CD8-positive, alpha-beta memory T cell (primary cell): ENCODE results near the gene ABI3BP. TPM values are rescaled to one million over a fixed set of nuclear protein-coding genes. Genes with fewer than 3 reads are reported as not detected.

ENCODE experiments used
- CTCF ChIA-PET: fragments of 350-600 bp; sonication (Branson Sonifier 250); formaldehyde crosslinking; loops from one replicate; lab custom pipeline; 2021; ENCODE audit warnings: antibody characterized with exemption; lab: Charles Lee
- POLR2A ChIA-PET: fragments of 350-600 bp; sonication (Branson Sonifier 250); formaldehyde crosslinking; loops from one replicate; lab custom pipeline; 2021; ENCODE audit warnings: antibody characterized with exemption; lab: Charles Lee
- DNase-seq, 5 donors: peaks; one replicate each; pipeline versions ENCODE4 v3.0.0 to v3.0.0-alpha.2; 2020 to 2022; ENCODE audit warnings: mixed read lengths in 1 of 5
- H3K27ac ChIP-seq: one replicate; pipeline ENCODE4 v1.7.0; 2013; ENCODE audit warnings: low read depth, mild to moderate bottlenecking, low read length, moderate library complexity
- H3K27me3 ChIP-seq: 2 replicates; pipeline ENCODE4 v1.7.0; 2013; ENCODE audit warnings: low read length, mild to moderate bottlenecking; ENCODE audit not compliant: insufficient read depth, poor library complexity, severe bottlenecking
- H3K36me3 ChIP-seq: 2 replicates; pipeline ENCODE4 v1.7.0; 2013; ENCODE audit warnings: mild to moderate bottlenecking, low read length, moderate library complexity; ENCODE audit not compliant: insufficient read depth
- H3K4me1 ChIP-seq: 2 replicates; pipeline ENCODE4 v1.7.0; 2013; ENCODE audit warnings: mild to moderate bottlenecking, low read length, moderate library complexity; ENCODE audit not compliant: insufficient read depth
- H3K4me3 ChIP-seq: 2 replicates; pipeline ENCODE4 v1.7.0; 2013; ENCODE audit warnings: mild to moderate bottlenecking, low read length
- H3K9me3 ChIP-seq: 2 replicates; pipeline ENCODE4 v1.7.0; 2013; ENCODE audit warnings: mild to moderate bottlenecking, low read length
- H3K27ac Mint-ChIP-seq, 8 donors: one replicate each; pipeline ENCODE4 v1.8.0; 2020 to 2021; ENCODE audit warnings: mixed read lengths in 8 of 8, mild to moderate bottlenecking in 6 of 8, inconsistent platforms in 3 of 8, moderate library complexity in 3 of 8
- H3K27me3 Mint-ChIP-seq, 2 donors: one replicate each; pipeline ENCODE4 v1.8.0; 2020 to 2021; ENCODE audit warnings: mixed read lengths in 2 of 2, mild to moderate bottlenecking in 1 of 2, moderate library complexity in 1 of 2
- H3K36me3 Mint-ChIP-seq, 3 donors: one replicate each; pipeline ENCODE4 v1.8.0; 2020 to 2021; ENCODE audit warnings: mixed read lengths in 3 of 3, inconsistent platforms in 1 of 3, mild to moderate bottlenecking in 1 of 3
- H3K4me1 Mint-ChIP-seq, 3 donors: one replicate each; pipeline ENCODE4 v1.8.0; 2020 to 2021; ENCODE audit warnings: mixed read lengths in 3 of 3, inconsistent platforms in 1 of 3, mild to moderate bottlenecking in 1 of 3
- H3K4me3 Mint-ChIP-seq, 7 donors: one replicate each; pipeline ENCODE4 v1.8.0; 2020 to 2021; ENCODE audit warnings: mixed read lengths in 7 of 7, mild to moderate bottlenecking in 6 of 7, moderate library complexity in 4 of 7, inconsistent platforms in 2 of 7
- H3K9me3 Mint-ChIP-seq, 5 donors: one replicate each; pipeline ENCODE4 v1.8.0; 2020 to 2022; ENCODE audit warnings: mixed read lengths in 5 of 5, mild to moderate bottlenecking in 3 of 5, moderate library complexity in 2 of 5, inconsistent platforms in 1 of 5
- polyA plus RNA-seq: library from polyadenylated mRNA; unstranded; fragments of 300-500 nt; fragmentation: Illumina TruSeq; gene quantifications from one replicate; pipeline ENCODE4 v1.2.3, GENCODE V29; 2021
- total RNA-seq, 2 experiments: library from RNA; stranded (reverse); gene quantifications; one replicate each; pipeline ENCODE4 v1.2.3, GENCODE V29; 2021

ABI3BP gene
- total and polyA plus RNA-seq, 3 experiments from 2014 or later = not detected

- Mint-ChIP-seq H3K36me3 (peaks cover 3 to 27% (median 4%) of the 10 kb centered on the region in 3 donors), H3K27ac (peak overlapping the region; percentile 47 to 97 (median 84)), H3K27me3 (peaks cover 1 to 17% of the 10 kb centered on the region in 2 donors), H3K4me1 (peaks cover 39 to 50% (median 49%) of the 10 kb centered on the region in 3 donors), H3K4me3 (peak overlapping the region; percentile 68 to 93 (median 89)), H3K9me3 (no peaks in the 10 kb centered on the region)
- Histone ChIP-seq H3K4me3 (peak overlapping the region; percentile 60), H3K4me1 (peaks cover 41% of the 10 kb centered on the region), H3K9me3 (no peaks in the 10 kb centered on the region), H3K36me3 (peaks cover 4% of the 10 kb centered on the region), H3K27me3 (no peaks in the 10 kb centered on the region), H3K27ac (peak overlapping the region; percentile 80)
- CTCF ChIA-PET = interaction anchor here (1.0 to 1.3 kb wide), 2 partner anchors 12 to 392 kb away, joined by 3 read pairs; no protein-coding TSS in a partner anchor
- peak; percentile 20 to 61 (median 33) for DNase-seq
- POLR2A ChIA-PET = interaction anchor here (0.7 to 2.0 kb wide), 3 partner anchors 16 to 449 kb away, joined by 5 to 7 read pairs (median 6); partner anchors contain the start of genes LNP1, TBC1D23 and TOMM70
These were observed 283.4 kb downstream of the ABI3BP start for GRCh38 chr3:100709842-100710260.

- H3K27me3 ChIP-seq = no peaks in the 10 kb centered on the region
- H3K9me3 ChIP-seq = no peaks in the 10 kb centered on the region
- ChIA-PET POLR2A (interaction anchor here (0.7 to 1.4 kb wide), 2 partner anchors 17 to 449 kb away, joined by 5 to 7 read pairs; partner anchors contain the start of gene TBC1D23), CTCF (interaction anchor here (1.0 kb wide), 1 partner anchor 13 kb away, joined by 3 read pairs; no protein-coding TSS in a partner anchor)
- peaks cover 40% of the 10 kb centered on the region for H3K4me1 ChIP-seq
- peak within 1 kb of the TSS; percentile 80 for H3K27ac ChIP-seq
- DNase-seq = peak; percentile 95 to 99 (median 98)
- Mint-ChIP-seq H3K27ac (peak within 1 kb of the TSS; percentile 95 to 98 (median 96)), H3K27me3 (peaks cover 2 to 17% of the 10 kb centered on the region in 2 donors), H3K36me3 (peaks cover 3 to 22% (median 4%) of the 10 kb centered on the region in 3 donors), H3K9me3 (no peaks in the 10 kb centered on the region), H3K4me1 (peaks cover 38 to 48% (median 46%) of the 10 kb centered on the region in 3 donors), H3K4me3 (peak within 1 kb of the TSS; percentile 89 to 97 (median 91))
- peak within 1 kb of the TSS; percentile 68 for H3K4me3 ChIP-seq
- no peaks in the 10 kb centered on the region for H3K36me3 ChIP-seq
These were observed 284.0 kb downstream of the ABI3BP start, which contains the start of gene TFG for GRCh38 chr3:100708989-100709841. TFG (plus strand) TSS chr3:100709494; CDS start chr3:100713686, 4,192 bp downstream.

- no peaks in the 10 kb centered on the region for H3K36me3 ChIP-seq
- Mint-ChIP-seq H3K36me3 (peaks cover 2 to 19% (median 3%) of the 10 kb centered on the region in 3 donors), H3K4me3 (peak overlapping the region; percentile 89 to 97 (median 91)), H3K4me1 (peaks cover 35 to 43% (median 42%) of the 10 kb centered on the region in 3 donors), H3K9me3 (no peaks in the 10 kb centered on the region), H3K27ac (peak overlapping the region; percentile 93 to 98 (median 96)), H3K27me3 (peaks cover 2 to 18% of the 10 kb centered on the region in 2 donors)
- no peak for DNase-seq
- H3K27me3 ChIP-seq = no peaks in the 10 kb centered on the region
- peak overlapping the region; percentile 80 for H3K27ac ChIP-seq
- H3K9me3 ChIP-seq = no peaks in the 10 kb centered on the region
- POLR2A ChIA-PET = no interaction called here
- CTCF ChIA-PET = interaction anchor here (0.8 kb wide), 1 partner anchor 11 kb away, joined by 3 read pairs; no protein-coding TSS in a partner anchor
- H3K4me1 ChIP-seq = peaks cover 40% of the 10 kb centered on the region
- peak overlapping the region; percentile 68 for H3K4me3 ChIP-seq
These were observed 284.6 kb downstream of the ABI3BP start for GRCh38 chr3:100708644-100708988.

- ChIA-PET CTCF (no interaction called here), POLR2A (no interaction called here)
- Histone ChIP-seq H3K9me3 (no peaks in the 10 kb centered on the region), H3K4me3 (no peak overlapping the region), H3K27ac (no peak overlapping the region), H3K36me3 (no peaks in the 10 kb centered on the region), H3K27me3 (no peaks in the 10 kb centered on the region), H3K4me1 (peaks cover 23% of the 10 kb centered on the region)
- peak overlapping the region in 1 of 8 donors; percentile 97 for H3K27ac Mint-ChIP-seq
- peaks cover 2 to 32% of the 10 kb centered on the region in 2 donors for H3K27me3 Mint-ChIP-seq
- H3K4me3 Mint-ChIP-seq = no peak overlapping the region
- peaks cover 16 to 21% (median 21%) of the 10 kb centered on the region in 3 donors for H3K4me1 Mint-ChIP-seq
- no peak for DNase-seq
- no peaks in the 10 kb centered on the region for H3K9me3 Mint-ChIP-seq
- peaks cover 0 to 10% (median 2%) of the 10 kb centered on the region in 3 donors for H3K36me3 Mint-ChIP-seq
These were observed 286.9 kb downstream of the ABI3BP start for GRCh38 chr3:100706365-100706764.

- Histone ChIP-seq H3K27me3 (no peaks in the 10 kb centered on the region), H3K27ac (no peak overlapping the region), H3K4me1 (peaks cover 9% of the 10 kb centered on the region), H3K4me3 (no peak overlapping the region), H3K9me3 (no peaks in the 10 kb centered on the region), H3K36me3 (no peaks in the 10 kb centered on the region)
- no peak overlapping the region for H3K4me3 Mint-ChIP-seq
- peaks cover 0 to 2% (median 0%) of the 10 kb centered on the region in 3 donors for H3K36me3 Mint-ChIP-seq
- H3K4me1 Mint-ChIP-seq = peaks cover 4 to 6% (median 5%) of the 10 kb centered on the region in 3 donors
- no peaks in the 10 kb centered on the region for H3K9me3 Mint-ChIP-seq
- CTCF ChIA-PET = no interaction called here
- DNase-seq = no peak
- POLR2A ChIA-PET = no interaction called here
- H3K27ac Mint-ChIP-seq = no peak overlapping the region
- peaks cover 5 to 52% of the 10 kb centered on the region in 2 donors for H3K27me3 Mint-ChIP-seq
These were observed 289.4 kb downstream of the ABI3BP start for GRCh38 chr3:100703865-100704264.

GRCh38 chr3:100702980-100703345 is 290.3 kb downstream of the ABI3BP start:
- no peak overlapping the region for H3K4me3 Mint-ChIP-seq
- no peaks in the 10 kb centered on the region for H3K27me3 ChIP-seq
- peaks cover 11 to 61% of the 10 kb centered on the region in 2 donors for H3K27me3 Mint-ChIP-seq
- H3K36me3 Mint-ChIP-seq = no peaks in the 10 kb centered on the region
- H3K9me3 Mint-ChIP-seq = no peaks in the 10 kb centered on the region
- no peak for DNase-seq
- H3K36me3 ChIP-seq = no peaks in the 10 kb centered on the region
- no peaks in the 10 kb centered on the region for H3K4me1 Mint-ChIP-seq
- H3K27ac ChIP-seq = no peak overlapping the region
- H3K4me3 ChIP-seq = no peak overlapping the region
- H3K9me3 ChIP-seq = no peaks in the 10 kb centered on the region
- ChIA-PET CTCF (no interaction called here), POLR2A (no interaction called here)
- no peak overlapping the region for H3K27ac Mint-ChIP-seq
- H3K4me1 ChIP-seq = peaks cover under 1% of the 10 kb centered on the region

GRCh38 chr3:100702082-100702979 is 290.9 kb downstream of the ABI3BP start:
- Mint-ChIP-seq H3K4me3 (no peak overlapping the region), H3K27ac (no peak overlapping the region), H3K4me1 (no peaks in the 10 kb centered on the region), H3K27me3 (peaks cover 11 to 64% of the 10 kb centered on the region in 2 donors), H3K36me3 (no peaks in the 10 kb centered on the region), H3K9me3 (no peaks in the 10 kb centered on the region)
- no peak for DNase-seq
- Histone ChIP-seq H3K9me3 (no peaks in the 10 kb centered on the region), H3K27ac (no peak overlapping the region), H3K27me3 (no peaks in the 10 kb centered on the region), H3K4me3 (no peak overlapping the region), H3K4me1 (no peaks in the 10 kb centered on the region), H3K36me3 (no peaks in the 10 kb centered on the region)
- POLR2A ChIA-PET = no interaction called here
- CTCF ChIA-PET = no interaction called here
